HCT116 (cell line): ENCODE measurements around the gene MAGEA10. TPM values are rescaled to one million over a fixed set of nuclear protein-coding genes. Genes with fewer than 3 reads are reported as not detected.

ENCODE experiments used
- ATAC-seq: fragments of 200-7000 bp; cut with Tn5 transposase; 2 replicates; pipeline ENCODE4 v1.9.1; 2020; ENCODE audit warnings: mild to moderate bottlenecking, moderate library complexity
- BruUV-seq: library from RNA; stranded (reverse); fragments of 400-500 nt; replicated peaks from 2 replicates; lab custom pipeline; 2021; lab: Mats Ljungman, UMichigan
- CTCF ChIA-PET: fragments of 300-600 bp; sonication (Branson Sonifier 250); formaldehyde crosslinking; loops from one replicate; lab custom pipeline; 2021; ENCODE audit warnings: antibody characterized with exemption; lab: Charles Lee
- POLR2A ChIA-PET: fragments of 300-600, 350-600 bp; sonication (Branson Sonifier 250); formaldehyde crosslinking; loops from one replicate; lab custom pipeline; 2021; ENCODE audit warnings: antibody characterized with exemption; lab: Charles Lee
- RAD21 ChIA-PET, 2 experiments: fragments of 300-600 bp; sonication (Branson Sonifier 250); formaldehyde crosslinking; loops; one replicate each; lab custom pipeline; 2023; ENCODE audit warnings: low total read pairs in 2 of 2; ENCODE audit not compliant: uncharacterized antibody in 2 of 2, unreplicated experiment in 2 of 2, low non-redundant PET in 1 of 2; lab: Charles Lee
- DNase-seq: peaks from one replicate; pipeline ENCODE4 v3.0.0-alpha.2; 2010; ENCODE audit warnings: low read depth, low spot score
- H2AFZ ChIP-seq: fragments of 200-600 bp; shearing (Covaris generic), sonication (generic); 2 replicates; pipeline ENCODE4 v1.6.1; 2017; ENCODE audit warnings: low read depth, mixed run types, mixed read lengths, antibody characterized with exemption, low read length; ENCODE audit not compliant: poor library complexity, severe bottlenecking
- H3K27ac ChIP-seq: 2 replicates; pipeline ENCODE4 v1.5.1; 2012; ENCODE audit warnings: low read depth, low read length
- H3K27me3 ChIP-seq: fragments of 200-600 bp; sonication (generic); 2 replicates; pipeline ENCODE4 v1.6.1; 2016; ENCODE audit warnings: mixed run types, low read length, mixed read lengths; ENCODE audit not compliant: insufficient read depth
- H3K36me3 ChIP-seq, 2 experiments: fragments of 200-500 bp in 1 of 2; fragments of 200-600 bp in 1 of 2; sonication (Bioruptor generic) in 1 of 2; sonication (generic) in 1 of 2; 2 replicates each; pipeline versions ENCODE4 v1.5.1 to v1.6.1; 2014 to 2016; ENCODE audit warnings: low read length in 2 of 2, inconsistent platforms in 1 of 2, mixed read lengths in 1 of 2, mixed run types in 1 of 2; ENCODE audit not compliant: insufficient read depth in 2 of 2, control insufficient read depth in 1 of 2
- H3K4me1 ChIP-seq, 2 experiments: fragments of 200-600 bp in 1 of 2; sonication (generic) in 1 of 2; 2 replicates each; pipeline versions ENCODE4 v1.5.1 to v1.6.1; 2012 to 2017; ENCODE audit warnings: low read length in 2 of 2, inconsistent platforms in 1 of 2, mild to moderate bottlenecking in 1 of 2, mixed read lengths in 1 of 2, mixed run types in 1 of 2, moderate library complexity in 1 of 2; ENCODE audit not compliant: insufficient read depth in 2 of 2, control insufficient read depth in 1 of 2
- H3K4me2 ChIP-seq: fragments of 200-600 bp; sonication (generic); 2 replicates; pipeline ENCODE4 v1.6.1; 2017; ENCODE audit warnings: mixed run types, low read length, mixed read lengths
- H3K4me3 ChIP-seq, 2 experiments: fragments of 200-600 bp in 1 of 2; sonication (generic) in 1 of 2; replicated peaks in 1 of 2; 2 replicates each; pipeline ENCODE4 v1.5.1; 2011 to 2016; ENCODE audit warnings: low read length in 2 of 2, control low read depth in 1 of 2, low read depth in 1 of 2, mild to moderate bottlenecking in 1 of 2, mixed read lengths in 1 of 2, mixed run types in 1 of 2
- H3K79me2 ChIP-seq: fragments of 200-600 bp; sonication (generic); 2 replicates; pipeline ENCODE4 v1.6.1; 2017; ENCODE audit warnings: mild to moderate bottlenecking, mixed run types, low read length, moderate library complexity, mixed read lengths; ENCODE audit not compliant: insufficient read depth
- H3K9ac ChIP-seq: fragments of 200-600 bp; sonication (generic); 2 replicates; pipeline ENCODE4 v1.6.1; 2016; ENCODE audit warnings: low read length, mixed read lengths
- H3K9me2 ChIP-seq: fragments of 200-600 bp; sonication (generic), shearing (Covaris generic); 2 replicates; pipeline ENCODE4 v1.6.1; 2017; ENCODE audit warnings: mixed run types, mild to moderate bottlenecking, moderate library complexity; ENCODE audit not compliant: insufficient read depth
- H3K9me3 ChIP-seq, 2 experiments: fragments of 200-500 bp in 1 of 2; fragments of 200-600 bp in 1 of 2; sonication (Bioruptor generic) in 1 of 2; sonication (generic) in 1 of 2; 2 replicates each; pipeline ENCODE4 v1.6.1; 2014 to 2017; ENCODE audit warnings: low read length in 2 of 2, mixed read lengths in 2 of 2, inconsistent platforms in 1 of 2, low read depth in 1 of 2, mild to moderate bottlenecking in 1 of 2, mixed run types in 1 of 2, moderate library complexity in 1 of 2; ENCODE audit not compliant: control insufficient read depth in 1 of 2, insufficient read depth in 1 of 2
- H4K20me1 ChIP-seq: fragments of 200-600 bp; sonication (generic), shearing (Covaris generic); 2 replicates; pipeline ENCODE4 v1.6.1; 2017; ENCODE audit warnings: mixed run types, mild to moderate bottlenecking, moderate library complexity; ENCODE audit not compliant: insufficient read depth
- CTCF ChIP-seq, 3 experiments: fragments of 200-600 bp in 1 of 3; sonication (generic) in 1 of 3; IDR thresholded peaks in 2 of 3; conservative IDR thresholded peaks in 1 of 3; 2 replicates each; pipeline ENCODE4 v1.5.1; 2012 to 2017; ENCODE audit warnings: low read depth in 2 of 3, low read length in 2 of 3, antibody characterized with exemption in 1 of 3, borderline replicate concordance in 1 of 3, control low read depth in 1 of 3, mild to moderate bottlenecking in 1 of 3, mixed read lengths in 1 of 3, mixed run types in 1 of 3, moderate library complexity in 1 of 3; ENCODE audit not compliant: insufficient read depth in 1 of 3
- POLR2A ChIP-seq: IDR thresholded peaks from 2 replicates; pipeline ENCODE4 v1.7.0; 2011; ENCODE audit warnings: borderline replicate concordance; ENCODE audit not compliant: insufficient read depth, insufficient read length; ENCODE audit errors: extremely low read depth
- SRF ChIP-seq: IDR thresholded peaks from 2 replicates; pipeline ENCODE4 v1.6.1; 2012; ENCODE audit warnings: low read depth
- ZBTB33 ChIP-seq: IDR thresholded peaks from 2 replicates; pipeline ENCODE4 v1.6.1; 2011; ENCODE audit warnings: mild to moderate bottlenecking, low read length, moderate library complexity; ENCODE audit not compliant: insufficient replicate concordance; ENCODE audit errors: extremely low read depth
- intact Hi-C: fragments of 100-400 bp; cut with micrococcal nuclease; formaldehyde crosslinking; loops from 2 replicates; pipeline ENCODE4 v1.10.0; 2022
- total RNA-seq: library from RNA; stranded (reverse); gene quantifications from one replicate; pipeline ENCODE4 v1.2.1, GENCODE V29; 2021; ENCODE audit not compliant: unreplicated experiment
- TF ChIP-seq, protein P1 (sequence below): IDR thresholded peaks from 2 replicates; pipeline ENCODE4 v1.6.1; 2012

The MAGEA10 gene
- total RNA-seq, 1 experiment from 2014 or later = not detected

DNA sequence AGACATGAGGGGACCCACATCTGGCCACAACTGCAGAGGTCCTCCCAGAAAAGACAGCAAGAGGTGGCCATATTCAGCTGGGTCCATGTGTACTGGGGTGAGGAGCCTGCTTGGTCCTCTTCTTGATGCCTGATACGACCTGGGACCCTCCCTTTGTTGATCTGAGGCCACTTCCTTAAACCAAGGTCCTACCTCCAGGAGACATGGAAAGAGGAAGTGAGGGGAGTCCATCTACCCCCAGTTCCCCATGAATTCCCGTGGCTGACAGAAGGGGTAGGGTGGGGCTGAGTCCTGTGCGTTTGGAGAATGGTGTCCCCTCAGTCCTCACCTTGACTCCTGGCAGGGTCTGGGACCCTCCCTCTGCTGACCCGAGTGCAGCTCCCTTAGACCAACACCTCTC lies 2.1 kb downstream of the MAGEA10 start:
- no peak overlapping the region for H3K9ac ChIP-seq
- no peaks in the 10 kb centered on the region for H4K20me1 ChIP-seq
- no peak overlapping the region for H3K27ac ChIP-seq
- intact Hi-C loops = no loop called here
- H3K4me1 ChIP-seq = no peaks in the 10 kb centered on the region
- DNase-seq = no peak
- RAD21 ChIA-PET = no interaction called here
- H3K9me2 ChIP-seq = no peaks in the 10 kb centered on the region
- POLR2A ChIA-PET = no interaction called here
- no peak overlapping the region for H3K4me3 ChIP-seq
- H3K27me3 ChIP-seq = peaks cover under 1% of the 10 kb centered on the region; the same call in 1 of the 2 replicates
- ATAC-seq = no peak
- no peak overlapping the region for H3K4me2 ChIP-seq
- no peaks in the 10 kb centered on the region for H3K9me3 ChIP-seq
- H2AFZ ChIP-seq = no peak overlapping the region
- CTCF ChIA-PET = no interaction called here
- no peaks in the 10 kb centered on the region for H3K36me3 ChIP-seq
- H3K79me2 ChIP-seq = no peaks in the 10 kb centered on the region
- no TSS peak for BruUV-seq
- TF ChIP-seq CTCF (IDR thresholded peaks at IDR 0.05 in 2 of 3, conservative IDR thresholded peaks at IDR 0.05 in 1 of 3; ENCODE audit: borderline replicate concordance in 1 of 3, insufficient read depth in 1 of 3, low read depth in 2 of 3, low read length in 2 of 3) (no peak), POLR2A (no peak), ZBTB33 (no peak), SRF (no peak)
- TF ChIP-seq, protein P1, sequence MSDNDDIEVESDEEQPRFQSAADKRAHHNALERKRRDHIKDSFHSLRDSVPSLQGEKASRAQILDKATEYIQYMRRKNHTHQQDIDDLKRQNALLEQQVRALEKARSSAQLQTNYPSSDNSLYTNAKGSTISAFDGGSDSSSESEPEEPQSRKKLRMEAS = no peak
